HepG2 (cell line): ENCODE measurements around the gene GPC2. TPM values are rescaled to one million over a fixed set of nuclear protein-coding genes. Genes with fewer than 3 reads are reported as not detected.

ENCODE experiments used
- ADNP ChIP-seq: sonication (generic); formaldehyde crosslinking; IDR thresholded peaks from 2 replicates; pipeline ENCODE4 v1.4.0; 2020; ENCODE audit warnings: missing genetic modification reagents
- GZF1 ChIP-seq: sonication (generic); formaldehyde crosslinking; IDR thresholded peaks from 2 replicates; pipeline ENCODE4 v1.5.1; 2020; ENCODE audit warnings: mild to moderate bottlenecking, missing genetic modification reagents
- HNRNPLL ChIP-seq: fragments of 200-400 bp; formaldehyde crosslinking; IDR thresholded peaks from 2 replicates; pipeline ENCODE4 v1.6.1; 2017; ENCODE audit warnings: mild to moderate bottlenecking, low read depth, low read length; ENCODE audit not compliant: poor library complexity, severe bottlenecking
- KLF16 ChIP-seq, 2 experiments: sonication (generic) in 1 of 2; formaldehyde crosslinking in 1 of 2; IDR thresholded peaks; 2 replicates each; pipeline versions ENCODE4 v1.6.1 to v1.8.0; 2016 to 2023; ENCODE audit warnings: missing genetic modification reagents in 2 of 2, missing compliant biosample characterization in 1 of 2
- MEIS2 ChIP-seq: sonication (generic); formaldehyde crosslinking; IDR thresholded peaks from 2 replicates; pipeline ENCODE4 v1.9.0; 2021; ENCODE audit warnings: mild to moderate bottlenecking, missing genetic modification reagents
- MLLT10 ChIP-seq: sonication (generic); formaldehyde crosslinking; IDR thresholded peaks from 2 replicates; pipeline ENCODE4 v1.4.0; 2020; ENCODE audit warnings: missing genetic modification reagents
- PITX1 ChIP-seq: sonication (generic); formaldehyde crosslinking; IDR thresholded peaks from 2 replicates; pipeline ENCODE4 v1.5.1; 2020; ENCODE audit warnings: mild to moderate bottlenecking, missing genetic modification reagents
- RARG ChIP-seq: sonication (generic); formaldehyde crosslinking; IDR thresholded peaks from 2 replicates; pipeline ENCODE4 v1.4.0; 2020; ENCODE audit warnings: low read depth, mild to moderate bottlenecking, missing genetic modification reagents
- SPEN ChIP-seq: sonication (generic); formaldehyde crosslinking; IDR thresholded peaks from 2 replicates; pipeline ENCODE4 v1.5.1; 2020; ENCODE audit warnings: low read depth, mild to moderate bottlenecking, missing genetic modification reagents
- TARDBP ChIP-seq: sonication (generic); formaldehyde crosslinking; IDR thresholded peaks from 2 replicates; pipeline ENCODE4 v1.8.0; 2022; ENCODE audit warnings: mild to moderate bottlenecking, missing genetic modification reagents
- UBTF ChIP-seq: sonication (generic); formaldehyde crosslinking; IDR thresholded peaks from 2 replicates; pipeline ENCODE4 v1.4.0; 2020; ENCODE audit warnings: mild to moderate bottlenecking, missing genetic modification reagents
- ZBTB46 ChIP-seq: sonication (generic); formaldehyde crosslinking; IDR thresholded peaks from 2 replicates; pipeline ENCODE4 v1.4.0; 2020; ENCODE audit warnings: mild to moderate bottlenecking, missing genetic modification reagents, borderline replicate concordance
- ZNF354B ChIP-seq: sonication (generic); formaldehyde crosslinking; IDR thresholded peaks from 2 replicates; pipeline ENCODE4 v1.8.0; 2022; ENCODE audit warnings: mild to moderate bottlenecking, missing genetic modification reagents
- ZNF616 ChIP-seq: sonication (generic); formaldehyde crosslinking; IDR thresholded peaks from 2 replicates; pipeline ENCODE4 v1.5.0; 2020; ENCODE audit warnings: low read depth, mild to moderate bottlenecking, missing genetic modification reagents
- ZNF746 ChIP-seq: sonication (generic); formaldehyde crosslinking; IDR thresholded peaks from 2 replicates; pipeline ENCODE4 v1.8.0; 2022; ENCODE audit warnings: mild to moderate bottlenecking, missing genetic modification reagents
- ZNF782 ChIP-seq: sonication (generic); formaldehyde crosslinking; IDR thresholded peaks from 2 replicates; pipeline ENCODE4 v1.4.0; 2020; ENCODE audit warnings: missing genetic modification reagents, mild to moderate bottlenecking, borderline replicate concordance
- ZNF792 ChIP-seq: IDR thresholded peaks from 2 replicates; pipeline ENCODE4 v1.6.1; 2016
- ZNF883 ChIP-seq: sonication (generic); formaldehyde crosslinking; IDR thresholded peaks from 2 replicates; pipeline ENCODE4 v1.5.1; 2020; ENCODE audit warnings: mild to moderate bottlenecking, missing genetic modification reagents; ENCODE audit errors: not compliant biosample characterization
- polyA plus RNA-seq, 8 experiments: library from polyadenylated mRNA; depleted of rRNA in 3 of 8; stranded (reverse) in 7 of 8; unstranded in 1 of 8; fragments of >200 nt; fragmentation: Illumina TruSeq in 4 of 8; extraction: Trizol in 4 of 8; gene quantifications; 2 replicates each; pipeline versions ENCODE4 v1.2.1 to v1.2.3, GENCODE V29; 2011 to 2016; ENCODE audit warnings: low read depth in 4 of 8, missing spikeins in 1 of 8, mixed read lengths in 1 of 8; ENCODE audit not compliant: insufficient read depth in 1 of 8
- total RNA-seq, 5 experiments: library from RNA; depleted of rRNA; stranded (reverse); fragments of >200 nt; fragmentation: Illumina TruSeq; extraction: Trizol; gene quantifications; 2 replicates each; pipeline ENCODE4 v1.2.3, GENCODE V29; 2016; ENCODE audit warnings: low read depth in 1 of 5
- TF ChIP-seq, protein P1 (sequence below): sonication (generic); formaldehyde crosslinking; IDR thresholded peaks from 2 replicates; pipeline ENCODE4 v1.4.0; 2020; ENCODE audit warnings: missing genetic modification reagents
- TF ChIP-seq, protein P2 (sequence below): sonication (generic); formaldehyde crosslinking; IDR thresholded peaks from 2 replicates; pipeline ENCODE4 v1.4.0; 2020; ENCODE audit warnings: missing genetic modification reagents

Gene GPC2
- total and polyA plus RNA-seq, 2 of the 13 experiments (the other 11 are each of a cell fraction or from before 2014, with no cell fraction given) = 0.64 to 0.78 TPM

- TF ChIP-seq HNRNPLL (peak; percentile 76), MEIS2 (CRISPR knock-in tag) (0 out of 2 replicates have a peak, but pooled peaks have one; percentile 44), ZNF792 (CRISPR knock-in tag) (peak; percentile 71), ZBTB46 (CRISPR knock-in tag) (no peak), RARG (CRISPR knock-in tag) (no peak), SPEN (CRISPR knock-in tag) (peak; percentile 41; the same call in 1 of the 2 replicates), ZNF883 (CRISPR knock-in tag) (no peak), ADNP (no peak), ZNF616 (CRISPR knock-in tag) (no peak), PITX1 (no peak), ZNF354B (CRISPR knock-in tag) (no peak), TARDBP (CRISPR knock-in tag) (peak; percentile 42; the same call in 1 of the 2 replicates), MLLT10 (CRISPR knock-in tag) (no peak), GZF1 (CRISPR knock-in tag) (0 out of 2 replicates have a peak, but pooled peaks have one; percentile 76), ZNF746 (CRISPR knock-in tag) (0 out of 2 replicates have a peak, but pooled peaks have one; percentile 40), KLF16 (CRISPR knock-in tag; IDR thresholded peaks at IDR 0.05) (peak in 1 of 2 experiments; percentile 51; a peak in 1 of 4 replicates), UBTF (CRISPR knock-in tag) (peak; percentile 48), ZNF782 (CRISPR knock-in tag) (0 out of 2 replicates have a peak, but pooled peaks have one; percentile 2)
- TF ChIP-seq, protein P1, sequence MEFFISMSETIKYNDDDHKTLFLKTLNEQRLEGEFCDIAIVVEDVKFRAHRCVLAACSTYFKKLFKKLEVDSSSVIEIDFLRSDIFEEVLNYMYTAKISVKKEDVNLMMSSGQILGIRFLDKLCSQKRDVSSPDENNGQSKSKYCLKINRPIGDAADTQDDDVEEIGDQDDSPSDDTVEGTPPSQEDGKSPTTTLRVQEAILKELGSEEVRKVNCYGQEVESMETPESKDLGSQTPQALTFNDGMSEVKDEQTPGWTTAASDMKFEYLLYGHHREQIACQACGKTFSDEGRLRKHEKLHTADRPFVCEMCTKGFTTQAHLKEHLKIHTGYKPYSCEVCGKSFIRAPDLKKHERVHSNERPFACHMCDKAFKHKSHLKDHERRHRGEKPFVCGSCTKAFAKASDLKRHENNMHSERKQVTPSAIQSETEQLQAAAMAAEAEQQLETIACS (CRISPR knock-in tag) = no peak
- TF ChIP-seq, protein P2, sequence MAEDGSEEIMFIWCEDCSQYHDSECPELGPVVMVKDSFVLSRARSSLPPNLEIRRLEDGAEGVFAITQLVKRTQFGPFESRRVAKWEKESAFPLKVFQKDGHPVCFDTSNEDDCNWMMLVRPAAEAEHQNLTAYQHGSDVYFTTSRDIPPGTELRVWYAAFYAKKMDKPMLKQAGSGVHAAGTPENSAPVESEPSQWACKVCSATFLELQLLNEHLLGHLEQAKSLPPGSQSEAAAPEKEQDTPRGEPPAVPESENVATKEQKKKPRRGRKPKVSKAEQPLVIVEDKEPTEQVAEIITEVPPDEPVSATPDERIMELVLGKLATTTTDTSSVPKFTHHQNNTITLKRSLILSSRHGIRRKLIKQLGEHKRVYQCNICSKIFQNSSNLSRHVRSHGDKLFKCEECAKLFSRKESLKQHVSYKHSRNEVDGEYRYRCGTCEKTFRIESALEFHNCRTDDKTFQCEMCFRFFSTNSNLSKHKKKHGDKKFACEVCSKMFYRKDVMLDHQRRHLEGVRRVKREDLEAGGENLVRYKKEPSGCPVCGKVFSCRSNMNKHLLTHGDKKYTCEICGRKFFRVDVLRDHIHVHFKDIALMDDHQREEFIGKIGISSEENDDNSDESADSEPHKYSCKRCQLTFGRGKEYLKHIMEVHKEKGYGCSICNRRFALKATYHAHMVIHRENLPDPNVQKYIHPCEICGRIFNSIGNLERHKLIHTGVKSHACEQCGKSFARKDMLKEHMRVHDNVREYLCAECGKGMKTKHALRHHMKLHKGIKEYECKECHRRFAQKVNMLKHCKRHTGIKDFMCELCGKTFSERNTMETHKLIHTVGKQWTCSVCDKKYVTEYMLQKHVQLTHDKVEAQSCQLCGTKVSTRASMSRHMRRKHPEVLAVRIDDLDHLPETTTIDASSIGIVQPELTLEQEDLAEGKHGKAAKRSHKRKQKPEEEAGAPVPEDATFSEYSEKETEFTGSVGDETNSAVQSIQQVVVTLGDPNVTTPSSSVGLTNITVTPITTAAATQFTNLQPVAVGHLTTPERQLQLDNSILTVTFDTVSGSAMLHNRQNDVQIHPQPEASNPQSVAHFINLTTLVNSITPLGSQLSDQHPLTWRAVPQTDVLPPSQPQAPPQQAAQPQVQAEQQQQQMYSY (CRISPR knock-in tag) = peak; percentile 60; the same call in 1 of the 2 replicates
Observed at GRCh38 chr7:100148559-100149328, 28.4 kb downstream of the GPC2 start, which contains the start of gene LAMTOR4 (continued).
